ENCODE results near the gene TNFAIP2.
"Not testable (repeated sequence)": the region's sequence is repeated elsewhere in the genome, so short reads cannot be mapped to it uniquely, and the experiment has no call there.

Gene TNFAIP2

GRCh38 chr14:103113303-103113702 is 10.0 kb upstream of the TNFAIP2 start:
- Histone ChIP-seq H3K4me1 (ENCODE audit: control insufficient read depth, low read depth, low read length) (peaks cover 27% of the 10 kb centered on the region), H3K27ac (ENCODE audit: low read length) (no peak overlapping the region), H3K9ac (ENCODE audit: low read length) (no peak overlapping the region), H3K4me3 (ENCODE audit: low read length) (no peak overlapping the region), H3K27me3 (ENCODE audit: control insufficient read depth, insufficient read depth, low read length) (peaks cover 7% of the 10 kb centered on the region), H3K9me3 (ENCODE audit: control insufficient read depth, low read depth, low read length) (no peaks in the 10 kb centered on the region), H3K36me3 (ENCODE audit: control insufficient read depth, low read depth, low read length) (no peaks in the 10 kb centered on the region)

GRCh38 chr14:103113774-103114173 is 9.5 kb upstream of the TNFAIP2 start:
- Histone ChIP-seq H3K36me3 (ENCODE audit: control insufficient read depth, low read depth, low read length) (no peaks in the 10 kb centered on the region), H3K4me1 (ENCODE audit: control insufficient read depth, low read depth, low read length) (peaks cover 23% of the 10 kb centered on the region), H3K9ac (ENCODE audit: low read length) (no peak overlapping the region), H3K27ac (ENCODE audit: low read length) (no peak overlapping the region), H3K9me3 (ENCODE audit: control insufficient read depth, low read depth, low read length) (no peaks in the 10 kb centered on the region), H3K4me3 (ENCODE audit: low read length) (no peak overlapping the region), H3K27me3 (ENCODE audit: control insufficient read depth, insufficient read depth, low read length) (peaks cover 7% of the 10 kb centered on the region)

GRCh38 chr14:103115086-103115679 is 8.1 kb upstream of the TNFAIP2 start:
- H3K27ac ChIP-seq (ENCODE audit: low read length); H3K36me3 ChIP-seq (ENCODE audit: control insufficient read depth, low read depth, low read length); H3K27me3 ChIP-seq (ENCODE audit: control insufficient read depth, insufficient read depth, low read length); H3K9me3 ChIP-seq (ENCODE audit: control insufficient read depth, low read depth, low read length); H3K4me3 ChIP-seq (ENCODE audit: low read length); H3K9ac ChIP-seq (ENCODE audit: low read length): not testable (repeated sequence)
- peaks cover 16% of the 10 kb centered on the region for H3K4me1 ChIP-seq (ENCODE audit: control insufficient read depth, low read depth, low read length)

- no peak overlapping the region for H3K9ac ChIP-seq (ENCODE audit: low read length)
- H3K27me3 ChIP-seq (ENCODE audit: control insufficient read depth, insufficient read depth, low read length) = no peaks in the 10 kb centered on the region
- H3K4me1 ChIP-seq (ENCODE audit: control insufficient read depth, low read depth, low read length) = peaks cover 8% of the 10 kb centered on the region
- no peaks in the 10 kb centered on the region for H3K36me3 ChIP-seq (ENCODE audit: control insufficient read depth, low read depth, low read length)
- no peaks in the 10 kb centered on the region for H3K9me3 ChIP-seq (ENCODE audit: control insufficient read depth, low read depth, low read length)
- no peak overlapping the region for H3K27ac ChIP-seq (ENCODE audit: low read length)
- H3K4me3 ChIP-seq (ENCODE audit: low read length) = no peak overlapping the region
These were observed 7.3 kb upstream of the TNFAIP2 start for GRCh38 chr14:103115845-103116572.

GRCh38 chr14:103116636-103117035 is 6.6 kb upstream of the TNFAIP2 start:
- Histone ChIP-seq H3K27ac (ENCODE audit: low read length) (no peak overlapping the region), H3K36me3 (ENCODE audit: control insufficient read depth, low read depth, low read length) (no peaks in the 10 kb centered on the region), H3K4me3 (ENCODE audit: low read length) (no peak overlapping the region), H3K9me3 (ENCODE audit: control insufficient read depth, low read depth, low read length) (no peaks in the 10 kb centered on the region), H3K27me3 (ENCODE audit: control insufficient read depth, insufficient read depth, low read length) (no peaks in the 10 kb centered on the region), H3K9ac (ENCODE audit: low read length) (no peak overlapping the region), H3K4me1 (ENCODE audit: control insufficient read depth, low read depth, low read length) (peaks cover 9% of the 10 kb centered on the region)

- not testable (repeated sequence) for H3K4me3 ChIP-seq (ENCODE audit: low read length); H3K9ac ChIP-seq (ENCODE audit: low read length); H3K36me3 ChIP-seq (ENCODE audit: control insufficient read depth, low read depth, low read length); H3K27ac ChIP-seq (ENCODE audit: low read length); H3K4me1 ChIP-seq (ENCODE audit: control insufficient read depth, low read depth, low read length); H3K9me3 ChIP-seq (ENCODE audit: control insufficient read depth, low read depth, low read length); H3K27me3 ChIP-seq (ENCODE audit: control insufficient read depth, insufficient read depth, low read length)
These were observed 5.8 kb upstream of the TNFAIP2 start for GRCh38 chr14:103117499-103117898.

- Histone ChIP-seq H3K4me3 (ENCODE audit: low read length) (no peak overlapping the region), H3K9me3 (ENCODE audit: control insufficient read depth, low read depth, low read length) (no peaks in the 10 kb centered on the region)
These were observed 5.1 kb upstream of the TNFAIP2 start for GRCh38 chr14:103118018-103118662.

GRCh38 chr14:103118663-103119404 is 4.4 kb upstream of the TNFAIP2 start:
- no peak overlapping the region for H3K9ac ChIP-seq (ENCODE audit: low read length)
- H3K9me3 ChIP-seq (ENCODE audit: control insufficient read depth, low read depth, low read length) = no peaks in the 10 kb centered on the region
- H3K27me3 ChIP-seq (ENCODE audit: control insufficient read depth, insufficient read depth, low read length) = peaks cover 9% of the 10 kb centered on the region
- H3K4me3 ChIP-seq (ENCODE audit: low read length) = no peak overlapping the region
- no peaks in the 10 kb centered on the region for H3K36me3 ChIP-seq (ENCODE audit: control insufficient read depth, low read depth, low read length)
- peaks cover 12% of the 10 kb centered on the region for H3K4me1 ChIP-seq (ENCODE audit: control insufficient read depth, low read depth, low read length)
- no peak overlapping the region for H3K27ac ChIP-seq (ENCODE audit: low read length)

More at GRCh38 chr14:103118018-103118662, 5.1 kb upstream of the TNFAIP2 start:
- peaks cover 12% of the 10 kb centered on the region for H3K4me1 ChIP-seq (ENCODE audit: control insufficient read depth, low read depth, low read length)
- H3K36me3 ChIP-seq (ENCODE audit: control insufficient read depth, low read depth, low read length) = no peaks in the 10 kb centered on the region
- H3K9ac ChIP-seq (ENCODE audit: low read length) = no peak overlapping the region
- peaks cover 5% of the 10 kb centered on the region for H3K27me3 ChIP-seq (ENCODE audit: control insufficient read depth, insufficient read depth, low read length)
- no peak overlapping the region for H3K27ac ChIP-seq (ENCODE audit: low read length)

GRCh38 chr14:103119527-103119926 is 3.7 kb upstream of the TNFAIP2 start:
- not testable (repeated sequence) for H3K27ac ChIP-seq (ENCODE audit: low read length); H3K9me3 ChIP-seq (ENCODE audit: control insufficient read depth, low read depth, low read length); H3K9ac ChIP-seq (ENCODE audit: low read length); H3K4me3 ChIP-seq (ENCODE audit: low read length); H3K36me3 ChIP-seq (ENCODE audit: control insufficient read depth, low read depth, low read length)
- Histone ChIP-seq H3K4me1 (ENCODE audit: control insufficient read depth, low read depth, low read length) (peaks cover 12% of the 10 kb centered on the region), H3K27me3 (ENCODE audit: control insufficient read depth, insufficient read depth, low read length) (peaks cover 14% of the 10 kb centered on the region)

- Histone ChIP-seq H3K4me1 (ENCODE audit: control insufficient read depth, low read depth, low read length) (peaks cover 12% of the 10 kb centered on the region), H3K27ac (ENCODE audit: low read length) (no peak overlapping the region), H3K27me3 (ENCODE audit: control insufficient read depth, insufficient read depth, low read length) (peaks cover 31% of the 10 kb centered on the region), H3K9me3 (ENCODE audit: control insufficient read depth, low read depth, low read length) (no peaks in the 10 kb centered on the region), H3K4me3 (ENCODE audit: low read length) (no peak overlapping the region), H3K9ac (ENCODE audit: low read length) (no peak overlapping the region), H3K36me3 (ENCODE audit: control insufficient read depth, low read depth, low read length) (no peaks in the 10 kb centered on the region)
These were observed 2.0 kb upstream of the TNFAIP2 start for GRCh38 chr14:103121121-103121845.
